ENCODE data around the gene LTO1. TPM values are rescaled to one million over a fixed set of nuclear protein-coding genes. Genes with fewer than 3 reads are reported as not detected.

Gene LTO1
- total and polyA plus RNA-seq, 10 donors, result 17.5 to 41.4 (median 31.0) TPM

GRCh38 chr11:69645801-69646492 lies 29.2 kb downstream of the LTO1 start:
- peaks cover 0 to 32% (median 6%) of the 10 kb centered on the region in 7 donors for H3K27me3 ChIP-seq (replicated peaks in 1 of 7)
- no peak overlapping the region for H3K4me3 ChIP-seq
- no peak for TF ChIP-seq POLR2A (IDR thresholded peaks at IDR 0.05)
- TF ChIP-seq CTCF (IDR thresholded peaks at IDR 0.05 in 8 of 11, conservative IDR thresholded peaks at IDR 0.05 in 3 of 11), result no peak
- no peak for TF ChIP-seq POLR2AphosphoS5 (IDR thresholded peaks at IDR 0.05)
- no peak overlapping the region for H3K27ac ChIP-seq
- DNase-seq, result peak; percentile 70
- H3K36me3 ChIP-seq, result peaks cover 0 to 77% (median 16%) of the 10 kb centered on the region in 6 donors
- H3K4me1 ChIP-seq, result peaks cover 15 to 86% (median 45%) of the 10 kb centered on the region in 6 donors
- H3K9me3 ChIP-seq, result no peaks in the 10 kb centered on the region
- intact Hi-C loops (cut with DNase I; ENCODE audit: low total_unique reads), result no loop called here
- 85 to 87% (median 85%) methylated on average over 27 to 30 of the region's 30 CpGs for WGBS, 5 donors

- WGBS, 5 donors, result 81 to 91% (median 85%) methylated on average over 18 to 20 of the region's 20 CpGs
- intact Hi-C loops (cut with DNase I; ENCODE audit: low total_unique reads), result loop anchor here (5.0 kb wide), 1 partner anchor 353 kb away; the partner anchor contains the start of gene MYEOV
- TF ChIP-seq CTCF (IDR thresholded peaks at IDR 0.05 in 8 of 11, conservative IDR thresholded peaks at IDR 0.05 in 3 of 11) (no peak), POLR2A (IDR thresholded peaks at IDR 0.05) (no peak), POLR2AphosphoS5 (IDR thresholded peaks at IDR 0.05) (no peak)
- Histone ChIP-seq H3K4me1 (peaks cover 21 to 94% (median 53%) of the 10 kb centered on the region in 6 donors), H3K9me3 (no peaks in the 10 kb centered on the region), H3K36me3 (peaks cover 0 to 69% (median 9%) of the 10 kb centered on the region in 6 donors), H3K4me3 (no peak overlapping the region), H3K27me3 (replicated peaks in 1 of 7) (peaks cover 0 to 40% (median 11%) of the 10 kb centered on the region in 7 donors), H3K27ac (no peak overlapping the region)
- peak; percentile 73 for DNase-seq
Measured at GRCh38 chr11:69644962-69645675, 30.0 kb downstream of the LTO1 start.

GRCh38 chr11:69644071-69644961 lies 30.8 kb downstream of the LTO1 start:
- Histone ChIP-seq H3K4me1 (peaks cover 28 to 96% (median 62%) of the 10 kb centered on the region in 6 donors), H3K4me3 (peak overlapping the region in 2 of 8 donors; percentile 3 to 94), H3K27ac (no peak overlapping the region), H3K9me3 (no peaks in the 10 kb centered on the region), H3K36me3 (peaks cover 0 to 60% (median 4%) of the 10 kb centered on the region in 6 donors), H3K27me3 (replicated peaks in 1 of 7) (peaks cover 0 to 48% (median 16%) of the 10 kb centered on the region in 7 donors)
- intact Hi-C loops (cut with DNase I; ENCODE audit: low total_unique reads), result loop anchor here (5.0 kb wide), 1 partner anchor 352 kb away; the partner anchor contains the start of gene MYEOV
- 56 to 69% (median 64%) methylated on average over 6 to 24 of the region's 24 CpGs for WGBS, 5 donors
- peak; percentile 81 for DNase-seq
- TF ChIP-seq POLR2A (IDR thresholded peaks at IDR 0.05) (no peak), POLR2AphosphoS5 (IDR thresholded peaks at IDR 0.05) (peak in 2 of 3 donors; percentile 8 to 51)

GRCh38 chr11:69643646-69644045 lies 31.5 kb downstream of the LTO1 start:
- no peaks in the 10 kb centered on the region for H3K9me3 ChIP-seq
- intact Hi-C loops (cut with DNase I; ENCODE audit: low total_unique reads), result loop anchor here (2.0 to 5.0 kb wide), 2 partner anchors 351 to 543 kb away; partner anchors contain the start of gene MYEOV
- peaks cover 0 to 55% (median 22%) of the 10 kb centered on the region in 7 donors for H3K27me3 ChIP-seq (replicated peaks in 1 of 7)
- 64 to 77% (median 68%) methylated on average over 26 to 27 of the region's 27 CpGs for WGBS, 5 donors
- peaks cover 35 to 98% (median 68%) of the 10 kb centered on the region in 6 donors for H3K4me1 ChIP-seq
- peak in 6 of 11 experiments; percentile 28 to 66 (median 46) for TF ChIP-seq CTCF (IDR thresholded peaks at IDR 0.05 in 8 of 11, conservative IDR thresholded peaks at IDR 0.05 in 3 of 11)
- TF ChIP-seq POLR2A (IDR thresholded peaks at IDR 0.05), result no peak
- H3K36me3 ChIP-seq, result peaks cover 0 to 54% (median 4%) of the 10 kb centered on the region in 6 donors
- peak overlapping the region in 6 of 8 donors; percentile 3 to 99 (median 96) for H3K4me3 ChIP-seq
- peak overlapping the region in 1 of 8 donors; percentile 89 for H3K27ac ChIP-seq
- no peak for DNase-seq

Measured in spleen (tissue), 11 donors.